Measurements from ENCODE around the gene KDM6A. TPM values are rescaled to one million over a fixed set of nuclear protein-coding genes. Genes with fewer than 3 reads are reported as not detected.
A peak's percentile ranks its signal among the peaks of the same experiment; 100 is the strongest.
"Not testable (repeated sequence)": the region's sequence is repeated elsewhere in the genome, so short reads cannot be mapped to it uniquely, and the experiment has no call there.

Gene KDM6A
- total RNA-seq (2014; rRNA removed; shearing (Covaris generic)) = 32.7 and 45.2 TPM in 2 replicates

- DNase-seq = peak; percentile 95
- Histone ChIP-seq H3K36me3 (replicated peaks; ENCODE audit: control insufficient read depth, insufficient read depth, low read length) (no peaks in the 10 kb centered on the region), H3K27me3 (ENCODE audit: control insufficient read depth, insufficient read depth, low read length) (no peaks in the 10 kb centered on the region), H3K4me3 (ENCODE audit: insufficient read depth, low read depth, low read length) (peak within 1 kb of the TSS; percentile 73)
These were observed at the start of gene KDM6A for GRCh38 chrX:44872821-44873414. Gene KDM6A, plus strand, starts transcription at chrX:44873188. Its CDS starts 364 bp downstream, at chrX:44873552.

DNA sequence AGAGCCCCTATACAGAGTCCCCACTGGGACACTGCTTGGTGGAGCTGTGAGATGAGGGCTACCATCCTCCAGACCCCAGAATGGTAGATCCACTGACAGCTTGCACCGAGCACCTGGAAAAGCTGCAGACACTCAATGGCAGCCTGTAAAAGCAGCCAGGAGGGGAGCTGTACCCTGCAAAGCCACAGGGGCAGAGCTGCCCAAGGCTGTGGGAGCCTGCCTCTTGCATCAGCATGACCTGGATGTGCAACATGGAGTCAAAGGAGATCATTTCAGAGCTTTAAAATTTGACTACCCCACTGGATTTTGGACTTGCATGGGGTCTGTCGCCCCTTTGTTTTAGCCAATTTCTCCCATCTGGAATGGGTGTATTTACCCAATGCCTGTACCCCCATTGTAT lies 49.8 kb upstream of the KDM6A start:
- not testable (repeated sequence) for H3K27me3 ChIP-seq (ENCODE audit: control insufficient read depth, insufficient read depth, low read length); H3K4me3 ChIP-seq (ENCODE audit: insufficient read depth, low read depth, low read length); DNase-seq; H3K36me3 ChIP-seq (replicated peaks; ENCODE audit: control insufficient read depth, insufficient read depth, low read length)

- no peaks in the 10 kb centered on the region for H3K27me3 ChIP-seq (ENCODE audit: control insufficient read depth, insufficient read depth, low read length)
- H3K4me3 ChIP-seq (ENCODE audit: insufficient read depth, low read depth, low read length) = no peak overlapping the region
- DNase-seq = no peak
- no peaks in the 10 kb centered on the region for H3K36me3 ChIP-seq (replicated peaks; ENCODE audit: control insufficient read depth, insufficient read depth, low read length)
These were observed 44.9 kb upstream of the KDM6A start for GRCh38 chrX:44828008-44828605.

DNA sequence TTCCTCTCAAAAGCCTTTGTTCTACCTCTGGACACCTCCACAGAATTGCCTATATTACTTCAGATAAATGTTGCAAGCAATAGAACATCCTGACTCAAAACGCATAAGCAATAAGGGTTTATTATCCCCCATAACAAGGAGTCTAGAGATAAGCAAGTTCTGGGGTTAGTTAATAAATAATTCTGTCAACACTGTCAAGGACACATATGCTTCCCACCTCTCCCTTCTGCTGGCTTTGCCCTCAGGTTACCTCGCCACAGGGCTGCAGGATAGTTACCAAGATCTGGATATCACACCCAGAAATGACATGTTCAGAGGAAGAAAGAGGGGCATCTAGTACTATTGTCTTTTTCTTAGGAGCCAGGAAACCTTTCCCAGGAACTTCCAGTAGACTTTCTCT lies 43.2 kb upstream of the KDM6A start:
- DNase-seq = no peak
- H3K36me3 ChIP-seq (replicated peaks; ENCODE audit: control insufficient read depth, insufficient read depth, low read length) = no peaks in the 10 kb centered on the region
- H3K27me3 ChIP-seq (ENCODE audit: control insufficient read depth, insufficient read depth, low read length) = no peaks in the 10 kb centered on the region
- no peak overlapping the region for H3K4me3 ChIP-seq (ENCODE audit: insufficient read depth, low read depth, low read length)

DNA sequence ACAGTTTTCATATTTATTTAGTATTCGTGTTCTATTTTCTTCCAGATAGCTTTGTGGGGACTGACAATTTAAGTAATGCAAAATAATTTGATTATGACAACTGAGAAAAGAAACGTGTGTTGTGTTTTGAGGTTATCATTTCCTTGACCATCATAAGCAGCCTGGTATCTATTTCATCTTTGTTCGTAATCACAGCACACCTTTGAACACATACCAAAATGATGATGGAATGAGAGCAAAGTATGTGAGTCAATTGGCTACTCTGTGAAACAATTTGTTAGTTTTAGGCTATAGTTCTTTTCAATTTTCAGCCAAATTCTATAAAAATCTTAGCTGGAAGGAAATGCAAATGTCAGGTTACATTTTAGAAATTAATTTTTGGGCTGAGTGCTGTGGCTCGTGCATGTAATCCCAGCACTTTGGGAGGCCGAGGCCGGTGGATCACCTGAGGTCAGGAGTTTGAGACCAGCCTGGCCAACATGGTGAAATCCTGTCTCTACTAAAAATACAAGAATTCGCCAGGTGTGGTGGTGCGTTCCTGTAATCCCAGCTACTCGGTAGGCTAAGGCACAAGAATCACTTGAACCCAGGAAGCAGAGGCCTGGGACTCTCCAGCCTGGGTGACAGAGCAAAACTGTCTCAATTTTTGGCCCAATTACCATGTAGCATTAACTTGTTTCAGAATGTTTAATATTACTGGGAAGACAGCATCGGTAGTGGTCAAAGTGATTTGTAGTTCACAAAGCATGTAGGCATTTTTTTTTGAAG lies 30.3 kb upstream of the KDM6A start:
- no peak for DNase-seq
- H3K4me3 ChIP-seq (ENCODE audit: insufficient read depth, low read depth, low read length) = no peak overlapping the region
- no peaks in the 10 kb centered on the region for H3K36me3 ChIP-seq (replicated peaks; ENCODE audit: control insufficient read depth, insufficient read depth, low read length)
- H3K27me3 ChIP-seq (ENCODE audit: control insufficient read depth, insufficient read depth, low read length) = no peaks in the 10 kb centered on the region

GRCh38 chrX:44843318-44843702 lies 29.7 kb upstream of the KDM6A start:
- H3K27me3 ChIP-seq (ENCODE audit: control insufficient read depth, insufficient read depth, low read length) = no peaks in the 10 kb centered on the region
- H3K4me3 ChIP-seq (ENCODE audit: insufficient read depth, low read depth, low read length) = no peak overlapping the region
- H3K36me3 ChIP-seq (replicated peaks; ENCODE audit: control insufficient read depth, insufficient read depth, low read length) = no peaks in the 10 kb centered on the region
- DNase-seq = no peak

GRCh38 chrX:44843753-44844152 lies 29.2 kb upstream of the KDM6A start, which contains the start of gene DUSP21:
Gene DUSP21, plus strand, starts transcription at chrX:44844021. Its CDS starts 112 bp downstream, at chrX:44844133.
- no peaks in the 10 kb centered on the region for H3K36me3 ChIP-seq (replicated peaks; ENCODE audit: control insufficient read depth, insufficient read depth, low read length)
- DNase-seq = no peak
- no peak within 1 kb of the TSS for H3K4me3 ChIP-seq (ENCODE audit: insufficient read depth, low read depth, low read length)
- no peaks in the 10 kb centered on the region for H3K27me3 ChIP-seq (ENCODE audit: control insufficient read depth, insufficient read depth, low read length)

DNA sequence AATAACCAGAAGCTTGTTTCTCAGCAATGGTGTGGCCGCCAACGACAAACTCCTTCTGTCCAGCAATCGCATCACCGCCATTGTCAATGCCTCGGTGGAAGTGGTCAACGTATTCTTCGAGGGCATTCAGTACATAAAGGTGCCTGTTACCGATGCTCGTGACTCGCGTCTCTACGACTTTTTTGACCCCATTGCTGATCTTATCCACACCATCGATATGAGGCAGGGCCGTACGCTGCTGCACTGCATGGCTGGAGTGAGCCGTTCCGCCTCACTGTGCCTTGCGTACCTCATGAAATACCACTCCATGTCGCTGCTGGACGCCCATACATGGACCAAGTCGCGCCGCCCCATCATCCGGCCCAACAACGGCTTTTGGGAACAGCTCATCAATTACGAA lies 28.8 kb upstream of the KDM6A start:
- Histone ChIP-seq H3K27me3 (ENCODE audit: control insufficient read depth, insufficient read depth, low read length) (no peaks in the 10 kb centered on the region), H3K4me3 (ENCODE audit: insufficient read depth, low read depth, low read length) (no peak overlapping the region)
- DNase-seq = no peak

DNA sequence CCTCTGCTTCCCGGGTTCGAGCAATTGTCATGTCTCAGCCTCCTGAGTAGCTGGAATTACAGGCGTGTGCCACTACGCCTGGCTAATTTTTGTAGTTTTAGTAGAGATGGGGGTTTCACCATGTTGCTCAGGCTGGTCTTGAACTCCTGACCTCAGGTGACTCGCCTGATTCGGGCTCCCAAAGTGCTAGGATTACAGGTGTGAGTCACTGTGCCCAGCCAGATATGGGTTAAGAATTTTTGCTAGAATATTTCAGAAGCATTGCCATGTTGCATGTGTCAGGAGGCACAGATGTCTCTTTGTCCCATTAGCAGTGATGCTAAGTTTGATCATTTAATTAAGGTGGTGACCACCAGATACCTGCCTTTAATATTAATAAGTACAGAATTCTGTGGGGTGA lies 22.1 kb upstream of the KDM6A start:
- DNase-seq; H3K36me3 ChIP-seq (replicated peaks; ENCODE audit: control insufficient read depth, insufficient read depth, low read length); H3K27me3 ChIP-seq (ENCODE audit: control insufficient read depth, insufficient read depth, low read length); H3K4me3 ChIP-seq (ENCODE audit: insufficient read depth, low read depth, low read length): not testable (repeated sequence)

More for the DNA sequence above, 28.8 kb upstream of the KDM6A start:
- no peaks in the 10 kb centered on the region for H3K36me3 ChIP-seq (replicated peaks; ENCODE audit: control insufficient read depth, insufficient read depth, low read length)

GRCh38 chrX:44871114-44871645 lies 1.8 kb upstream of the KDM6A start:
- H3K4me3 ChIP-seq (ENCODE audit: insufficient read depth, low read depth, low read length) = peak overlapping the region; percentile 69; the same call in 1 of the 2 replicates
- no peaks in the 10 kb centered on the region for H3K36me3 ChIP-seq (replicated peaks; ENCODE audit: control insufficient read depth, insufficient read depth, low read length)
- DNase-seq = no peak
- H3K27me3 ChIP-seq (ENCODE audit: control insufficient read depth, insufficient read depth, low read length) = no peaks in the 10 kb centered on the region

DNA sequence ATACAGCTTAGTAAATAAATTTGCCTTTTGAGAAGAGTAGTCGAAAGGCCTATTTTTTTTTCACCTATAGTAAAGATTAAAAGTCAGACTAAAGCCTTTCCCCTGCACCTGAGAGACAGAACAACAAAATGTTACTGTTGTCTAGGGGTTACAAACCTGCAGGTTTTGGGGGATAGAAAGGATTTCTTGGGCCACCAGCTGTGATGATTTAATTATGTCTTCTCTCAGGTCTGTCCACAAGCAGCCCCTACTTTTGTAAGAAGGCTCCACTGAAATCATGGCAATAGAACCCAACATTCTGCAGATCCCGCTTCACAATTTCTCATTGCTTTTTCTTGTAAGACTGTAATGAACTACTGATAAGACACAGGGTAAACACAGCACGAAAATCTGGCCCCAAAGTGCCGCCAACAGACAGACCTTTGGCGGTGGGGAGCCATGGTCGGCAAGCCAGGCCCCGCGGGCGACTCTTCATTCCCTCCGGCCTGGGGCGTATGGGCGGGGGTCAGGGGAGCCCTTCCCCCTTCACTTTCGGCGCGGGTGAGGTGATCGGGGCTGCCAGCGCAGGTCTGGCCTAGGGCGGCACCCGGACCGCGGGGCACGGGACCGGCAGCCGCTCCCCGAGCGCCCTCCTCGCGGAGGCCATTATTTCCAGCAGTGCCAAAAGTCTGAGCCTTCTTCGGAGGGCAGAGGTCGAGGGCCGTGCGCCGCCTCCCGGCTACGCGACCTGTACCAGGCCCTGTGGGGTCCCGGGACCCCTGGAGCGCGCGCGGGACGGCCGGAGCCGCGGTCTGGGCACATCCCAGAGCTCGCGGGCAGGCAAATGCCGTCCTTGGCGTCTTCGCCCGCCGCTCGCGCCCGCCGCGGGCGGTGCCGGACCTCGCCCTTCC lies 812 bp upstream of the KDM6A start:
- peak; percentile 74 for DNase-seq
- Histone ChIP-seq H3K4me3 (ENCODE audit: insufficient read depth, low read depth, low read length) (peak overlapping the region; percentile 69), H3K27me3 (ENCODE audit: control insufficient read depth, insufficient read depth, low read length) (no peaks in the 10 kb centered on the region), H3K36me3 (replicated peaks; ENCODE audit: control insufficient read depth, insufficient read depth, low read length) (no peaks in the 10 kb centered on the region)

- Histone ChIP-seq H3K36me3 (replicated peaks; ENCODE audit: control insufficient read depth, insufficient read depth, low read length) (no peaks in the 10 kb centered on the region), H3K27me3 (ENCODE audit: control insufficient read depth, insufficient read depth, low read length) (no peaks in the 10 kb centered on the region), H3K4me3 (ENCODE audit: insufficient read depth, low read depth, low read length) (peak overlapping the region; percentile 73)
- peak; percentile 45 for DNase-seq
These were observed 658 bp downstream of the KDM6A start for GRCh38 chrX:44873415-44874276.

DNA sequence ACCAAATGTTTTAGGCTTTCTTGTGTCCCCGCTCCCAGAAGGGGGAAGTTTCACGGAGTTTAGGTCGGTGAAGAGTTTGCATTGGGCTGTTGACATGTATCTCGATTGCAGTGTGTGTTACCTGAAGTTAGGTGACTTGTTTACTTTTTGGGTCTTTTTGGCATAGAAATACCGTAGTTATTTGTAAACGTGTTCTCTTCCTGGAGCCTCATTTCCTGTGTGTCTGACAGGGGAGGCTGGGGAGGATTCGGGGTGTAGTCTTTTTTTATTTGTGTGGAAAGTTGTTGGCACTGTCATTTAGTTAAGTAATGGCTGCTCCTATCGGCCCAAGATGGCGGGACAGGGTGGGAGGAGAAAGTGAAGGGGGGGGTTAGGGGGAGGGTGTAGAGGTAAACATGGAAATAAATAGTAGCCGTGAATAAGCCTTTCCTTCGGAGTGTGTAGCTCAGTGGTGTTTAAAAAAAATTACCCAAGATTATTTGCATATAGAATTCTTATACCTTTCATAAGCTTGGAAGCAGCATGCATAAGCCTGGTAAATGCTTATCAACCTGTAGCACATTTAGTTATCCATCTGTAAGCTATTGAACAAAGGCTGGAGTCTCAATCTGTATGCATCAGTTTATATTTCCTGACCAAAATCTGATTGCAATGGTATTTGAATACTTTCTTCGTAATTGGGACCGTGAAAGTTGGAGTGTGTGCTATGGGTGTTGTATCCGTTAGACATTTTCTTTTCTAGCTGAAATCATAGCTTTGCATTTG lies 1.6 kb downstream of the KDM6A start:
- Histone ChIP-seq H3K4me3 (ENCODE audit: insufficient read depth, low read depth, low read length) (peak overlapping the region; percentile 73), H3K27me3 (ENCODE audit: control insufficient read depth, insufficient read depth, low read length) (no peaks in the 10 kb centered on the region), H3K36me3 (replicated peaks; ENCODE audit: control insufficient read depth, insufficient read depth, low read length) (no peaks in the 10 kb centered on the region)
- peak; percentile 57 for DNase-seq
